Endothelial cell (in vitro differentiated cells): ENCODE data around the gene ZIC3. TPM values are rescaled to one million over a fixed set of nuclear protein-coding genes. Genes with fewer than 3 reads are reported as not detected.

Experiments used
- DNase-seq: peaks from one replicate; pipeline ENCODE4 v3.0.0; 2021; ENCODE audit warnings: low spot score
- H3K27ac Mint-ChIP-seq: one replicate; pipeline ENCODE4 v1.8.0; 2021; ENCODE audit warnings: mixed read lengths, inconsistent platforms; ENCODE audit not compliant: unreplicated experiment
- H3K27me3 Mint-ChIP-seq: one replicate; pipeline ENCODE4 v1.8.0; 2021; ENCODE audit warnings: mild to moderate bottlenecking, moderate library complexity, mixed read lengths, inconsistent platforms; ENCODE audit not compliant: unreplicated experiment
- H3K36me3 Mint-ChIP-seq: one replicate; pipeline ENCODE4 v1.8.0; 2021; ENCODE audit warnings: mild to moderate bottlenecking, low read depth, mixed read lengths, inconsistent platforms; ENCODE audit not compliant: unreplicated experiment
- H3K4me1 Mint-ChIP-seq: one replicate; pipeline ENCODE4 v1.8.0; 2021; ENCODE audit warnings: mild to moderate bottlenecking, mixed read lengths, inconsistent platforms; ENCODE audit not compliant: unreplicated experiment
- H3K4me3 Mint-ChIP-seq: one replicate; pipeline ENCODE4 v1.8.0; 2021; ENCODE audit warnings: mild to moderate bottlenecking, mixed read lengths, inconsistent platforms; ENCODE audit not compliant: unreplicated experiment
- H3K9me3 Mint-ChIP-seq: one replicate; pipeline ENCODE4 v1.8.0; 2021; ENCODE audit warnings: mixed read lengths, inconsistent platforms; ENCODE audit not compliant: unreplicated experiment
- CTCF ChIP-seq: fragments of 200-600 bp; sonication (generic); IDR thresholded peaks from one replicate; pipeline ENCODE4 v1.5.0; 2021; ENCODE audit warnings: antibody characterized with exemption; ENCODE audit not compliant: unreplicated experiment
- long read RNA-seq: library from polyadenylated mRNA; unstranded; transcript quantifications from one replicate; pipeline ENCODE4 v2.0.0, GENCODE V29; 2020; ENCODE audit not compliant: unreplicated experiment
- total RNA-seq: library from RNA; stranded (reverse); fragmentation: NEBNext Ultra II Directional; extraction: Animal tissue kit (Norgen Biotek cat#: 25700); gene quantifications from one replicate; pipeline ENCODE4 v1.2.1, GENCODE V29; 2021; ENCODE audit not compliant: unreplicated experiment

The ZIC3 gene
- 4.6 TPM for total RNA-seq
- long read RNA-seq, result 0 reads

- DNase-seq, result peak; percentile 72
- Mint-ChIP-seq H3K27ac (no peak within 1 kb of the TSS), H3K4me3 (peak within 1 kb of the TSS; percentile 83), H3K4me1 (peaks cover 7% of the 10 kb centered on the region), H3K36me3 (no peaks in the 10 kb centered on the region), H3K9me3 (no peaks in the 10 kb centered on the region), H3K27me3 (peaks cover 14% of the 10 kb centered on the region)
- TF ChIP-seq CTCF, result no peak
Measured at GRCh38 chrX:137565921-137566745, at the start of gene ZIC3. TSS of gene ZIC3 (plus strand) at chrX:137566127. CDS start at chrX:137566692, 565 bp downstream.

- no peak for TF ChIP-seq CTCF
- no peaks in the 10 kb centered on the region for H3K36me3 Mint-ChIP-seq
- no peaks in the 10 kb centered on the region for H3K9me3 Mint-ChIP-seq
- DNase-seq, result no peak
- no peak overlapping the region for H3K27ac Mint-ChIP-seq
- H3K27me3 Mint-ChIP-seq, result peaks cover 2% of the 10 kb centered on the region
- H3K4me3 Mint-ChIP-seq, result no peak overlapping the region
- H3K4me1 Mint-ChIP-seq, result no peaks in the 10 kb centered on the region
Measured at GRCh38 chrX:137519459-137519858, 46.5 kb upstream of the ZIC3 start.

- Mint-ChIP-seq H3K4me1 (peaks cover under 1% of the 10 kb centered on the region), H3K36me3 (no peaks in the 10 kb centered on the region), H3K4me3 (no peak overlapping the region), H3K27ac (no peak overlapping the region), H3K9me3 (no peaks in the 10 kb centered on the region), H3K27me3 (peaks cover 6% of the 10 kb centered on the region)
- no peak for TF ChIP-seq CTCF
- DNase-seq, result no peak
Measured at GRCh38 chrX:137545711-137546651, 19.9 kb upstream of the ZIC3 start.

GRCh38 chrX:137547291-137547690 is 18.6 kb upstream of the ZIC3 start:
- no peaks in the 10 kb centered on the region for H3K9me3 Mint-ChIP-seq
- no peaks in the 10 kb centered on the region for H3K36me3 Mint-ChIP-seq
- H3K27me3 Mint-ChIP-seq, result peaks cover 7% of the 10 kb centered on the region
- no peak for DNase-seq
- no peak overlapping the region for H3K4me3 Mint-ChIP-seq
- H3K4me1 Mint-ChIP-seq, result peaks cover 4% of the 10 kb centered on the region
- H3K27ac Mint-ChIP-seq, result no peak overlapping the region
- TF ChIP-seq CTCF, result no peak
